ENCODE measurements around the gene NDUFV1.

DNA sequence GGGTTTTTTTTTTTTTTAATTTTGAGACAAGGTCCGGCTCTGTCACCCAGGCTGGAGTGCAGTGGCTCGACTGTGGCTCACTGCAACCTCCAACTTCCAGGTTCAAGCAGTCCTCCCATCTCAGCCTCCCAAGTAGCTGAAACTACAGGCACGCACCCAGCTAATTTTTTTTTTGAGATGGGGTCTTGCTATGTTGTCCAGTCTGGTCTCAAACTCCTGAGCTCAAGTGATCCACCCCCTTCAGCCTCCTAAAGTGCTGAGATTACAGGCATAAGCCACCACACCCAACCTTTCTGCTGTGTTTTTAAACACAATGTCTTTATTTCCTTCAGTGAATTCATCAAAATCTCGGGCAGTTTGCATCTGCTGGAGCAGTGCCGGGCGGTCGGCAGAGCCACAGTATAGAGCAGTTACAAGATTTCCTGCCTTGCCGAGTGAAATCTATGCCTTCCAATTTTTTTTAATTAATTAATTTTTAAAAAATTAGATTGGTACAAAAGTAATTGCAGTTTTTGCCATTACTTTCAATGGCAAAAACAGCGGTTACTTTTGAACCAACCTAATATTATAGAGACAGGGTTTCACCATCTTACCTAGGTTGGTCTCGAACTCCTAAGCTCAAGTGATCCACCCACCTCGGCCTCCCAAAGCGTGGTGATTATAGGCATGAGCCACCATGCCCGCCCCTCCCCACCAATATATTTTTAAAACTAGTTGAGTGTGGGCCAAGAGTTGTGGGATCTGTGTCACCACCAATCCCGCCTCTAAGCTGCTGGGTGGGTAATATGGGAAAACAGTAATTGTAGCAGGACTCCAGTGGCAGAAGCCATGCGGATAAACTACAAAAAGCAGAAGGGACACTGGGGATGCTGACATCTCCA is 46.5 kb downstream of the NDUFV1 start:
- TF ChIP-seq, protein P1, sequence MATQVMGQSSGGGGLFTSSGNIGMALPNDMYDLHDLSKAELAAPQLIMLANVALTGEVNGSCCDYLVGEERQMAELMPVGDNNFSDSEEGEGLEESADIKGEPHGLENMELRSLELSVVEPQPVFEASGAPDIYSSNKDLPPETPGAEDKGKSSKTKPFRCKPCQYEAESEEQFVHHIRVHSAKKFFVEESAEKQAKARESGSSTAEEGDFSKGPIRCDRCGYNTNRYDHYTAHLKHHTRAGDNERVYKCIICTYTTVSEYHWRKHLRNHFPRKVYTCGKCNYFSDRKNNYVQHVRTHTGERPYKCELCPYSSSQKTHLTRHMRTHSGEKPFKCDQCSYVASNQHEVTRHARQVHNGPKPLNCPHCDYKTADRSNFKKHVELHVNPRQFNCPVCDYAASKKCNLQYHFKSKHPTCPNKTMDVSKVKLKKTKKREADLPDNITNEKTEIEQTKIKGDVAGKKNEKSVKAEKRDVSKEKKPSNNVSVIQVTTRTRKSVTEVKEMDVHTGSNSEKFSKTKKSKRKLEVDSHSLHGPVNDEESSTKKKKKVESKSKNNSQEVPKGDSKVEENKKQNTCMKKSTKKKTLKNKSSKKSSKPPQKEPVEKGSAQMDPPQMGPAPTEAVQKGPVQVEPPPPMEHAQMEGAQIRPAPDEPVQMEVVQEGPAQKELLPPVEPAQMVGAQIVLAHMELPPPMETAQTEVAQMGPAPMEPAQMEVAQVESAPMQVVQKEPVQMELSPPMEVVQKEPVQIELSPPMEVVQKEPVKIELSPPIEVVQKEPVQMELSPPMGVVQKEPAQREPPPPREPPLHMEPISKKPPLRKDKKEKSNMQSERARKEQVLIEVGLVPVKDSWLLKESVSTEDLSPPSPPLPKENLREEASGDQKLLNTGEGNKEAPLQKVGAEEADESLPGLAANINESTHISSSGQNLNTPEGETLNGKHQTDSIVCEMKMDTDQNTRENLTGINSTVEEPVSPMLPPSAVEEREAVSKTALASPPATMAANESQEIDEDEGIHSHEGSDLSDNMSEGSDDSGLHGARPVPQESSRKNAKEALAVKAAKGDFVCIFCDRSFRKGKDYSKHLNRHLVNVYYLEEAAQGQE (IDR thresholded peaks at IDR 0.05; ENCODE audit: low read depth) = no peak
- TF ChIP-seq POLR2AphosphoS5 (IDR thresholded peaks at IDR 0.05; ENCODE audit: low read depth, low read length) = no peak
- TF ChIP-seq CTCF (IDR thresholded peaks at IDR 0.05 in 2 of 3, conservative IDR thresholded peaks at IDR 0.05 in 1 of 3; ENCODE audit: borderline replicate concordance in 1 of 3, insufficient read depth in 1 of 3, low read depth in 2 of 3, low read length in 2 of 3) = no peak
- no peak for TF ChIP-seq ZNF274 (IDR thresholded peaks at IDR 0.05; ENCODE audit: low read depth, low read length)
- TF ChIP-seq EZH2 (IDR thresholded peaks at IDR 0.05) = no peak
- no peak for TF ChIP-seq SP1 (IDR thresholded peaks at IDR 0.05; ENCODE audit: low read depth)
- no peak for TF ChIP-seq POLR2A (IDR thresholded peaks at IDR 0.05; ENCODE audit: borderline replicate concordance, extremely low read depth, insufficient read depth, insufficient read length)

All from HCT116 (cell line).